ACHN (cell line): ENCODE measurements around the gene FOSL2.

ENCODE experiments used
- DNase-seq: peaks from one replicate; pipeline ENCODE4 v3.0.0-alpha.2; 2015
- in situ Hi-C: cut with HindIII; loops from 2 replicates; pipeline ENCODE4 v1.10.0; 2017; ENCODE audit warnings: low sequenced_read_pairs, low pct_ligation_motif_present, low pct_unique_long_range_greater_than_20kb

FOSL2 gene

DNA sequence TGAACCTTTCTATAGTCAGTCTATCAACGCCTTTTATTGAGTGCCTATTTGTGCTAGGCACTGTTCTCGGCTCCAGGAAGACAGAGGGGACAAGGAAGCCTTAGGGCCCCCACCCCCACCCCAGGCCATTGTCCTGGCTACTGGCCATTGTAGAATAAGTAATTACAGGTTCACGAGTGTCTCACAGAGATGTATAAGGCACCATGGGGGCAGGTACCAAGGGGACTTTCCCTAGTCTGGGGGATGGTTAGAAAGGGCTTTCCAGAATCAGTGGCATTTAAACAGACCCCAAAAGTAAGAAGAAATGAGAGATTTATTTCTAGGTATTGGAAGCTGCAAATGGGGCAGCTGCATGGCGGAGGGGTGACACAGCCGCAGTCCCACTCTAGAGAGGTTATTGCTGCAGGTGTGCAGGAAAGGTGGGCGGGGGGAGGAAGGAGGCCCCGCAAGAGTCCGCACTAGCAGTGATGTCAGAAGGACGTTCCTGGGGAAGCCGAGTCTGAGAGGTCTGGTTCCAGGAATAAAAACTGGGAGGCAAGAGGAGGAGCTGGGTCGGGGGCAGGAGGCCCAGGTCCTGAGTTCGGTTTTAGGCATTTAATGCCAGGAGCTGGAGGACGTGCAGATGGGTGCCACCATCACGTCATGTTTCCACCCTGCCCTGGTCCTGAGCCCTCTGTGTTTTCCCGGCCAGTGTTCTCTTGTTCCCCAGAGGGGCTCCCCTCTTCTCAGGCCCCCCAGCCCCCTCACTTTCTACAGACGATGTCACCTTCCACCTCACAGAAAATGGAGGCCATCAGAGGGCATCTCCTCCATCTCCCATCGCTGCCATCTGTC, 30.5 kb downstream of the FOSL2 start:
- no peak for DNase-seq
- in situ Hi-C loops: no loop called here

DNA sequence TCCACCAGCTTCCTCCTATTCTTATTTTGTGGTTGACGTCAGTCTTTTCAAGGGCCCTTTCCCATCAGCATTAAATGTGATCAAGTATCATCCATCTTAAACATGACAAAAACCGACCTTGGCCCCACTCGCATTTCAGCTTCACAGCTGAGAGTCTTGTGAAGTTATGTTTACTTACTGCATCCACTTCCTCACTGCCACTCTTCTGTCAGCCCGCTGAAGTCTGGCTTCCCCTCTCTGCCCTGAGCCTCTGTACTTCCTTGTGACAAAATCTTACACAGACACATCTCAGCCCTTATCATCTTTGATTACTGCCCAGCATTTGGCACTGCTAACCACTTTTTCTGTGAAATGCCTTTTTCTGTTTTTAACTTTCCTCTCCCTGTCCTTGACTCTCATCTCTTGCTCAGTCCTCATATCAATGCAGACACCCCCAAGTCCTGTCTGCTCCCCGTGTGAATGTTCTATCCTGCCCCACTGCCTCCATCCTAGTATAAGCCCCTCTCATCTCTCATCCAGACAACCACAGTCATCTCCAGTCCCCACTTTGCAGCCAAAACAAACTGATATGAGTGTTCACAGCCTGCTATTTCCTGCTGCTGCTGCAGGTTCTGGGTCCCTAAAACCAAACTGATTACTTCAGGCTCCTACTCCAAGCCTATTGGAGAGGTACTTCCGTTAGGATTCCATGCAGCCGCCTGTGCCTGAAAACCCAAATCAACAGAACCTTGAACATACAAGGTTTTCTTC, 31.4 kb downstream of the FOSL2 start:
- no peak for DNase-seq
- in situ Hi-C loops: no loop called here

DNA sequence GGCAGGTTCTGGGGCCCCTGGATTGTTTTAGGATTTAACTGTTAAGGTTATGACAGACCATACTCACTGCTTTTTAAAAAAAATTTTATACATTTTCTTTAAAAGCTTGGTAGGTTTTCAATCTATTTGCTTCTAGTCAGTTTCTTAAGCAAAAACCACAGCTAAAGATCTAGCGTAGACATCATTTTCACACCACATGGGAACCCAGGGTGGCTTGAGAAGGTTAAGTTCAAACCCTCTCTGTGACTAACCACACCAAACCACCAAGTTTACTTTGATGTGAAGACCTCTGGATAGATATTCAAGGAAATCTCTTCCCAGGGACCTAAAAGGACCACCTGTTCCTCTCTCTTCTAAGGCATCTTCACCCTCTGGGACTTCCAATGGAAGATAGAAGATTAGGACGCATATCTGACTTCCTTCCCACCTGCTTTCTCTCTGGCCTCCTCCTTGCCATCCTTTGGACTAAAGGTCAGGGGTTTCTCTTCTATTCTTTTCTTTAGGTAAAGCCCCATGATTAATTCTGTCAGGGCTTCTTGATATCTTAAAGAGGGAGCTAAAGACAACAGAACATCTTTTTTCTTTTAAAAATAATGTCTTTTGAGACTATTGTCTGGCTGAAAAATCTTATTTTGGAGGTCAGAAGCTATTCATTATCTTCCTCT, 32.3 kb downstream of the FOSL2 start:
- in situ Hi-C loops: no loop called here
- no peak for DNase-seq

DNA sequence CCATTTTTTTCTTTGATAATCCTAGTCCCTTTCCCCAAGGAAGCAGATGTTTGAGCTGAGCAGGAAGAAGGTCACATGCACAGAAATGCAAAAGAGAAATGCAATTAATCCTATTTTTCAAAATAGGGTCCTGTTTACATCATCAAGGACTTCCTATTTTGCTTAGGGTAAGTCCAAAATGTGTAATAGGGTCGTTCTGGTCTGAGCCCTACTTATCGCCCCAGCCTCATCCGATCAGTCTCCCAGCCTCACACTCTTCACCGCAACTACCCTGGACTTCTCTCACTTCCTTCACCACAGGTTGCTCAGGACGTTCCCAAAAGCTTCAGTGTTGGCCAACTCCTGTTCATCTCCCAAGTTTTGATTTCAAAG, 32.8 kb downstream of the FOSL2 start:
- in situ Hi-C loops: no loop called here
- DNase-seq: no peak

DNA sequence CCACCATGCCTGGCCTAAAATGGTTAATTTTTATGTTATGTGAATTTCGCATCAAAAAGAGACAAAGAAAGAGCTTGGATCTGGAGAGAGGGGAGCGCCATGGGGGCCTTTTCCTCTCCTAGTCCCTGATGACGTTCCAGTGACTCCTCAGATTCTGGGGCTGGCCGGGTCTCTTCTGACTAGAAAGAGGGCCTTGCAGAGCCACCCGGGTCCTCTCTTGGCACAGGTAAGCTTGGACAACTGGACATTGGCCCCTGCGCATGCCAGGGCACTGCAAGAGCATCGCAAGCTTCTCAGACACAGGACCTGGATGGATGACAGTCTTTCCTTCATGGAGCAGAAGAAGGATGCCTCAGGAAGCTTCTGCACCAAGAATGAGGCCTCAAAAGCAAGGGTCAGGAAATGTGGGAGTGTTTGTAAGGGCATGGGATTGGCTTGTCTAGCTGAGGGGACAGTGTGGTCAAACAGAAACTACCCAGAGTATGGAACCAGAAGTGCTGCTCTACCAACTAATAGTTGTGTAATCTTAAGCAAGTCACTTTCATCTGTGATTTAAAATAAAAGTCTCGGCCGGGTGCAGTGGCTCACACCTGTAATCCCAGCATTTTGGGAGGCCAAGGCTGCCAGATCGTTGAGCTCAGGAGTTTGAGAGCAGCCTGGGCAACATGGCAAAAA, 35.2 kb downstream of the FOSL2 start:
- in situ Hi-C loops: no loop called here
- DNase-seq: no peak

DNA sequence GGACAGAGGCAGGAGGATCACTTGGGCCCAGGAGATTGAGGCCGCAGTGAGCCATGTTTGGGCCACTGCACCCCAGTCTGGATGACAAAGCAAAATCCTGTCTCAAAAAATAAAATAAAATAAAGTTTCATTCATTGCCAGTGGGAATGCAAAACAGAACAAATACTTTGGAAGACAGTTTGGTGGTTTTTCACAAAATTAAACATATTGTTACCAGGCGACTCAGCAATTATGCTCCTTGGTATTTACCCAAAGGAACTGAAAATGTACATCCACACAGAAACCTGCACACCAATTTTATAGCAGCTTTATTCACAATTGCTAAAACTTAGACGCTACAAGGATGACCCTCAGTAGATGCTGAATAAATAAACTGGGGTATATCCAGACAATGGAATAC, 35.8 kb downstream of the FOSL2 start:
- DNase-seq: no peak
- in situ Hi-C loops: no loop called here

DNA sequence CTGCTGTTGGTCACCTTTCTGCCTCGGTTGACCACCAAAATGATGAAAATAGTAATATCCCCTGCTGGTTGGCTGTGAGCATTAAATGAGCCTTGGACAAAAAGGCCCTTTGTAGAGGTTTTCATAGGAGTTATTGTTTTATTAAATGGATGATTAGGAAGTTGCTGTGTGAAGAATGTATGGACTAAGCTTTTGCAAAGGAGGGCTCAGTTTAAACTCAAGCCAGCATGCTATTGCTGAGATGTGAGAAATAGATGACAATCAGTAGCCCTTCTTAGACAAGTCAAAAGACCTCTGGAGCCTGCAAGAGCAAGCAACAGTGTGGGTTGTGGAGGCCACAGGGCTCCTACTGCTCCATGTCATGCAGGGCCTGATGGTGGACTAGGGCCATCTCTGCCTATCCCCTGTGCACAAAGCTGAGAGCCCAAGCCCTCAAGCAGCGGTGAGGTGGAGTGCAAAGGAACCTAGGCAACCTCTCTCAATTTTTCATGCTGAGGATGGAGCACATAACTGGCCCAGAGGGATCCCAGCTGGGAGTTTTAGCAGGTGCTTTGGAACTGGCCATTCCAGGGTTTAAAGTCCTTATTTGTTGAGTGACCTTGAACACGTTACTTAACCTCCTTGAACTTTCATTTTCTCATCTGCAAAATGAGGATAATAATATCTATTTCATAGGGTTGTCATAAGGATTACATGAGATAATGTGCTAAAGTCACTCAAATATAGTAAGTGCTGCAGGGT, 37.1 kb downstream of the FOSL2 start:
- in situ Hi-C loops: no loop called here

DNA sequence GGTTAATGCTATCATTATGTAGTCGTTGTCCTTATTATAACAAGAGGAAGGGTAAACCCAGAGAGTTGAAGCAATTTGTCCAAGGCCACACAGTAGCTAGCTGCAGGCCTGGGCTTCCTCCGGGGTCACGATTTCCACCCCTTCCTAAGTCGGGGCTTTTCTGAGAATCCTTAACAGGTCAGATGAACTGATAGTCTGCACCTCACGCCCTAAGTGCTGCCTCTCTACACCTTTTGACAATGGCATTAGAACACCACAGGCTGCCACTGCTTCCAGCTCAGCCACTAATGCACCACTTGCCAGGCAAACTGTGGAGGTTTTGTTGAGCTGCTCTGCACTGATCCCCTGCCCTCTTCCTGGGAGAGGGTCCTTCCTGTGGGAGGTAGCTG, 37.7 kb downstream of the FOSL2 start:
- in situ Hi-C loops: no loop called here
- DNase-seq: no peak

More for the DNA sequence above, 37.1 kb downstream of the FOSL2 start:
- no peak for DNase-seq

DNA sequence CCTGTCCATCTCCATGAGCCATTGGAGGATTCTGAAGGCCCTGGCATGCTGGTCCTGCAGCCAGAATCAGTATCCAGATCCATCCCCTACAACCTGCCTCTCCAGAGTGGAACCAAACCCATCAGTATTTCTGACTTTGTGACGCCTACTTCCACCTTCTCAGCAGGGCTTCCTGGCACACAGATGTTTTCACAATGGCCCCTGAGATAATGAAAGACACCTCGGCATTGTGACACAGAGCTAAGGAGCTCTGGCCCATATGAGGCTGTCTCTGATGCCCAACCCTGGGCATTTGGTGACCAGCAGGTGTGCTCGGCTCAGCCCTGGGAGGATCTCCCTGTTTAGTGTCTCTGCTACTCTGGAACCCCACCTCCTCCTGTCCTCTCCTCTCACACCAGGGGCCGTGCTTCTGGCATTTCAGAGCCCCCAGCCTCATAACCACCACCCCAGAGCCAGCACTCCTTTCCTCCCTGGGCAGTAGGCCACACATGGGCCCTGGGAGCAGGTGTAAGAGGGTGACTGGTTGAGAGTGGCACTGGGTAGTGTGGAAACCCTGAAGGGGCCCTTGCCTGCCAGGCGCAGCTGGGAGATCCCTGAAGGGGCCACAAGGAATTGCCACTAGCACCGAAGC, 38.2 kb downstream of the FOSL2 start:
- in situ Hi-C loops: no loop called here
- no peak for DNase-seq

DNA sequence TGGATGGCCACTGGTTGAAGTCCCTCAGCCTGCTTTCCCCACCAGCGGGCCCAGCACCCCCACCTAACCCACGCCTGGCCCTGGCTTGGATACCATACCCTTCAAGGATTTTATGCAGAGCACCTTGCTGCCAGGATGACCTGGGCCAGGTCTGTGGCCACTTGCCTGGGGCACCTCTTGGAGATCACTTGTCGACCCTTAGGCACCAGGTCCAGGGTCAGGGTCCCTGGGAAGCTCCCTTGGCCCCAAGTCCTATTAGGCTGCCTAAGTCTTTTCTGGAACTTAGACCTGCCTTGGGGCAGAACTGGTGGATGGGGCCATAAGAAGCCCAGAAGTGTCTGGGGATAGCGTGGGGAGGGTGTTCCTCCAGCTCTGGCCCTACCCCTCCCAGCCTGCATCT, 39.1 kb downstream of the FOSL2 start:
- in situ Hi-C loops: no loop called here
- DNase-seq: no peak

DNA sequence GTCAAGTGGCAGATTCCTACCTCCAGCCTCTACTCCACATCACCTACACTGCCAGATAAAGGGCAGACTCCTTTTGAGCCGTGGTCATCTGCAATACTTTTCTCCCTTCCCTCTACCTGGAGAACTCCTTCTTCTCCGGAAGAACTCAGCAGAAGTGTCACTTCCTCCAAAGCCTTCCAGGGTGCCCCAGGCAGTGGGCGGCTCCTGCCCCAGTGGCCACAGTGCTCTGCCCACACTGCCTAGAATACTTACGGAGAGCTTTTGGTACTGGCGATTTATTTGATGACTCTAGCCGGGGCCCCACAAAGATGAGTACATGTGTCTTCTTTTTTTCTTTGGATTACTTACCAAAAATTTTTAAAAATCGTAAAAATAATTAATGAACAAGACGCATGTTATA, 39.7 kb downstream of the FOSL2 start:
- in situ Hi-C loops: no loop called here
- no peak for DNase-seq

DNA sequence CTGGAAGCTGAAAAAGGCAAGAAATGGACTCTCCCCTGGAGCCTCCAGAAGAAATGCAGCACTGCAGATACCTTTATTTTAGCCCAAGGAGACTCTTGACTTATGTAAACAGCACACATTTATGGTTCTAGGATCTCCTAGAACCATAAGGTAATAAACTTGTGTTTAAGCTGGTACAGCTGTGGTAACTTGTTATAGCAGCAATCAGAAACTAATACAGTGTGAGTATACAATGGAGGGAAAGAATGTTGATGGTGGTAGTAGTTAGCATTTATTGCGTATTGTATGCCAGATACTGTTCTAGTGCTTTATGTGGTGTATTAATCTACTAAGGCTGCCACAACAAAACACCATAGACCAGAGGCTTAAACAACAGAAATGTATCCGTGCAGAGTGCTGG, 40.6 kb downstream of the FOSL2 start:
- DNase-seq: no peak
- in situ Hi-C loops: no loop called here

DNA sequence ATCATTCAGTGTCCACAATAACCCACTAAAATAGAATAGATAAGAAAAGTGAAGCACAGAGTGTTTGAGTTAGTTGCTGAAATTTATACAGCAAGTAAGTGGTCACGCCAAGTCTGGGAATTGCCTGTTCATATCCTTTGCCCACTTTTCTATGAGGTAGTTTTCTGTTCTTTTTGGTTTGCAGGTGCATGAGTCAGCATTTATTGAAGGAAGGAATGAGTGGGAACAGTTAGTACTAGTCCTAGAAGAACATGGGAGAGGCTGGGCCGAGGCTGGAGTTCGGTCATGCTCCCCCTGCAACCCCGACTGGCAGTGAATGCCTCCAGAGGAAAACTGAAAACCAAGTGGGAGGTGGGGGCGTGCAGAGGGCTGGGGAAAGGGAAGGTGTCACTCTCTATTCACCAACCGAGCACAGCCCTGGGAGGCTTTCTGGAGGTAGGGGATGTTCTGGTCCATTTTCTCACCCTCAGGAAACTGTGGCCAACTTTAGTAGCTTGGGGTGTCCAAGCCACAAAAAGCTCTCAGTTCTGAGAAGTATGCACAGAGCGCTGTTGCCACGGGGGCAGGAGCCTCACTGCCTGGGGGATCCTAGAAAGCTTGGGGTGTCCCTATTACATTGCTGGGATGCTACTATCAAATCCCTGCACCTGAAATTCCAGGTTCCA, 41.4 kb downstream of the FOSL2 start:
- no peak for DNase-seq
- in situ Hi-C loops: no loop called here

DNA sequence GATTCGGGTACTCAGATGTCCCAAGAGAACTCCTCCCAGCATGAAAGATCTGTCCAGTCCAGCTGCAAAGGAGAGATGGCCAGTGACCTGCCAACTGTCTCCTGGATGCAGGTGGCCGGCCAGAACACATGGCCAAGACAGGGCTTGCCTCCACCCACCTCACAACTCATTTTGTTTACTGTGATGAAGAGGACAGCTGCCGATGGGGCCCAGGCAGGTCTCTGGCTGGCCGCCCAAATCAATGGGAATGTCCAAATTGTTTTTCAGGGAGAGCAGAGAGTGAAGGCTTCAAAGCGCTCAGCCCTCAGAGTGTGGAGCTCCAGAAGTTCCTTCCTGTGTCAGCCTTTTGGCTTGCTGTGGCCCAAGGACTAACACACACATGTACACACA, 41.9 kb downstream of the FOSL2 start:
- no peak for DNase-seq
- in situ Hi-C loops: no loop called here

DNA sequence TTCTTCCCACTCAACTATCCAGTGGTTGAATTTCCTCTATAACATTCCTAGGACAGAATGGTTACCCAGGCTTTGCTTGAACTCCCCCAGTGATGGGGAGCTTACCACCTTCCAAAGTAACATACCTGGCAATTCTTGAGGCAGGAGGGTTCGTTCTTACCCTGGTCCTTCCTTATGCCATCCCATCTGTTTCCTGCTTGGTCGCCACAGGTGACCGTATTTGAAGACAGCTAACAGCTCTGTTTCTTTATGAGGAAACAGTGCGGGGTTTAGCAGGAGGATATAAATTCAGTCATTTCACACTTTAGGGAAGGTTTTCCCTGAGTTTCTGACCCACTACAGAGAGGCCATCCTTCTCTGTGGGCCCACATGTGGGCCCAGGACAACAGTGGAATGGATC, 42.6 kb downstream of the FOSL2 start:
- in situ Hi-C loops: no loop called here
- DNase-seq: no peak

DNA sequence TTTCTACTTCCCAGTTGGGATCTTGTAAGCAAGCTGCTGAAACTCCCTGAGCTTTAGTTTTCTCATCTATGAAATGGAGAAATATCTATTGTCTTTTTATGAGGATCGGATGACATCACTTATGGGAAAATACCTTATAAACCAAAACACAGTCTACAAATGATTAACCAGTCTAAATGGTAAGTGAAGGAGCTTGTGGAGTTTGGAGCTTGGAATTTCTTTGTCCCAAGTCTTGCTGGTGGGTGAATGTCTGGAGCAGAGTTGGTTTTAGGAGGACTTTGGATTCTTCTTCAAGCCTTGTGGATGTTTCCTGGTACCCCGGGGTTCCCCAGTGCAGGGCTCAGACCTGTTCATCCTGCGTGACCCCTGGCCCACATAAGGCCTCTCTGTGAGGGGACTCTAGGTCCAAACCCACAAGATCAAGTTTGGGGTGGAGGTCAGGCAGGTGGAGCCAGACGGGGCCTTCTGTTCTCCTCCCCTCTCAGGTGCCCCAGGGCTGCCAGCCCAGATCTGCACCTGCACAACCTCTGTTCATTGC, 43.2 kb downstream of the FOSL2 start:
- in situ Hi-C loops: no loop called here
- no peak for DNase-seq

DNA sequence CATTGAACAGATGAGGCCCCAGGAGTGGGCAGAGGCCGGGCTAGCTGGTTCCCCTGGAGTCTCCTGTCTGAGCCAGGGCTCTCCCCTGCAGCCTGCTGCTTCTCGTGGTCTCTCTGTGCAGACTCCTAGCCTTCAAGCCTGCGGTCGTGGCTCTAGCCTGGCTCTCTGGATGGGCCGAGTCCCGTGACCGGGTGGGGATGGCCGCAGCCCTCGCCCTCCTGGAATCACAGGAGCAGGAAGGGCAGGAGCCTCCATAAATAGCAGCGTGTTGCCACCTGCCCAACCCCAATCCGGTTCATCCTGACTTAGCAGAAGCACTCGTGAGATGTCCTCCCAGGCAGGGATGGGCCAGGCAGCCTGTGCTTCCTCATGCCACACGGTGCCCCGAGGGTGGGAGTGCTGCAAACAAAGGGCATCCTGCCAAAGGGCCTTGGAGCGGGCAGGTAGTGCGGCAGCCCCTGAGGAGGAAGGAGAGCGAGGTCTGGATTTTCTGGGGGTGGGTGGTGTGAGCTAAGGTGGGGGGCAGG, 43.9 kb downstream of the FOSL2 start:
- no peak for DNase-seq
- in situ Hi-C loops: no loop called here
